ENCODE data around the gene ELOVL5.

Gene ELOVL5

GRCh38 chr6:53377289-53377688, 28.5 kb upstream of the ELOVL5 start:
- Histone ChIP-seq H4K20me1 (ENCODE audit: insufficient read depth, low read length, poor library complexity, severe bottlenecking) (no peaks in the 10 kb centered on the region), H3K79me2 (ENCODE audit: insufficient read depth, low read length) (no peaks in the 10 kb centered on the region), H3F3A (ENCODE audit: low read depth) (no peaks in the 10 kb centered on the region)

GRCh38 chr6:53376661-53377226, 28.0 kb upstream of the ELOVL5 start:
- H3K27me3 ChIP-seq (ENCODE audit: insufficient read depth, low read length, poor library complexity, severe bottlenecking) = no peaks in the 10 kb centered on the region
- H3F3A ChIP-seq (ENCODE audit: low read depth) = no peaks in the 10 kb centered on the region
- no peaks in the 10 kb centered on the region for H3K4me1 ChIP-seq (ENCODE audit: insufficient read depth, low read length, poor library complexity, severe bottlenecking)
- no peaks in the 10 kb centered on the region for H3K9me3 ChIP-seq (ENCODE audit: insufficient read depth, low read depth, low read length)
- no peak overlapping the region for H3K9ac ChIP-seq (ENCODE audit: low read depth, low read length, poor library complexity, severe bottlenecking)
- no peaks in the 10 kb centered on the region for H3K36me3 ChIP-seq (ENCODE audit: insufficient read depth, low read length)
- H3K9me2 ChIP-seq (replicated peaks; ENCODE audit: low read depth, low read length) = no peaks in the 10 kb centered on the region
- no peaks in the 10 kb centered on the region for H4K20me1 ChIP-seq (ENCODE audit: insufficient read depth, low read length, poor library complexity, severe bottlenecking)
- H3K4me3 ChIP-seq (ENCODE audit: low read length, poor library complexity, severe bottlenecking) = no peak overlapping the region
- TF ChIP-seq EZH2phosphoT487 (IDR thresholded peaks at IDR 0.05; ENCODE audit: borderline replicate concordance) (no peak), CTCF (conservative IDR thresholded peaks at IDR 0.05; ENCODE audit: low read length) (no peak)
- H3K4me2 ChIP-seq (ENCODE audit: low read depth, low read length, poor library complexity, severe bottlenecking) = no peak overlapping the region
- H3K79me2 ChIP-seq (ENCODE audit: insufficient read depth, low read length) = no peaks in the 10 kb centered on the region
- H2AFZ ChIP-seq (ENCODE audit: low read length) = no peak overlapping the region

More at GRCh38 chr6:53377289-53377688, 28.5 kb upstream of the ELOVL5 start:
- no peaks in the 10 kb centered on the region for H3K9me2 ChIP-seq (replicated peaks; ENCODE audit: low read depth, low read length)
- no peak overlapping the region for H3K4me3 ChIP-seq (ENCODE audit: low read length, poor library complexity, severe bottlenecking)
- no peaks in the 10 kb centered on the region for H3K9me3 ChIP-seq (ENCODE audit: insufficient read depth, low read depth, low read length)
- no peaks in the 10 kb centered on the region for H3K36me3 ChIP-seq (ENCODE audit: insufficient read depth, low read length)
- no peak for TF ChIP-seq CTCF (conservative IDR thresholded peaks at IDR 0.05; ENCODE audit: low read length)
- no peak for TF ChIP-seq EZH2phosphoT487 (IDR thresholded peaks at IDR 0.05; ENCODE audit: borderline replicate concordance)
- no peaks in the 10 kb centered on the region for H3K27me3 ChIP-seq (ENCODE audit: insufficient read depth, low read length, poor library complexity, severe bottlenecking)
- H3K9ac ChIP-seq (ENCODE audit: low read depth, low read length, poor library complexity, severe bottlenecking) = no peak overlapping the region
- no peaks in the 10 kb centered on the region for H3K4me1 ChIP-seq (ENCODE audit: insufficient read depth, low read length, poor library complexity, severe bottlenecking)
- H2AFZ ChIP-seq (ENCODE audit: low read length) = no peak overlapping the region
- no peak overlapping the region for H3K4me2 ChIP-seq (ENCODE audit: low read depth, low read length, poor library complexity, severe bottlenecking)

- Histone ChIP-seq H3K27me3 (ENCODE audit: insufficient read depth, low read length, poor library complexity, severe bottlenecking) (no peaks in the 10 kb centered on the region), H3F3A (ENCODE audit: low read depth) (no peaks in the 10 kb centered on the region), H2AFZ (ENCODE audit: low read length) (no peak overlapping the region), H3K4me3 (ENCODE audit: low read length, poor library complexity, severe bottlenecking) (no peak overlapping the region), H4K20me1 (ENCODE audit: insufficient read depth, low read length, poor library complexity, severe bottlenecking) (no peaks in the 10 kb centered on the region), H3K9me2 (replicated peaks; ENCODE audit: low read depth, low read length) (no peaks in the 10 kb centered on the region), H3K79me2 (ENCODE audit: insufficient read depth, low read length) (no peaks in the 10 kb centered on the region), H3K9ac (ENCODE audit: low read depth, low read length, poor library complexity, severe bottlenecking) (no peak overlapping the region), H3K9me3 (ENCODE audit: insufficient read depth, low read depth, low read length) (no peaks in the 10 kb centered on the region), H3K4me1 (ENCODE audit: insufficient read depth, low read length, poor library complexity, severe bottlenecking) (no peaks in the 10 kb centered on the region), H3K36me3 (ENCODE audit: insufficient read depth, low read length) (no peaks in the 10 kb centered on the region), H3K4me2 (ENCODE audit: low read depth, low read length, poor library complexity, severe bottlenecking) (no peak overlapping the region)
- TF ChIP-seq EZH2phosphoT487 (IDR thresholded peaks at IDR 0.05; ENCODE audit: borderline replicate concordance) = no peak
- no peak for TF ChIP-seq CTCF (conservative IDR thresholded peaks at IDR 0.05; ENCODE audit: low read length)
Measured at GRCh38 chr6:53375847-53376246, 27.1 kb upstream of the ELOVL5 start.

Measured in Loucy (cell line).